Activated naive CD4-positive, alpha-beta T cell treated with anti-CD3 and anti-CD28 coated beads, Interleukin-2, amount 50 U/mL, for 16 hours (primary cell): ENCODE measurements around the gene ERGIC2.

ENCODE experiments used
- DNase-seq: peaks from one replicate; pipeline ENCODE4 v3.0.0-alpha.2; 2020

The ERGIC2 gene

DNA sequence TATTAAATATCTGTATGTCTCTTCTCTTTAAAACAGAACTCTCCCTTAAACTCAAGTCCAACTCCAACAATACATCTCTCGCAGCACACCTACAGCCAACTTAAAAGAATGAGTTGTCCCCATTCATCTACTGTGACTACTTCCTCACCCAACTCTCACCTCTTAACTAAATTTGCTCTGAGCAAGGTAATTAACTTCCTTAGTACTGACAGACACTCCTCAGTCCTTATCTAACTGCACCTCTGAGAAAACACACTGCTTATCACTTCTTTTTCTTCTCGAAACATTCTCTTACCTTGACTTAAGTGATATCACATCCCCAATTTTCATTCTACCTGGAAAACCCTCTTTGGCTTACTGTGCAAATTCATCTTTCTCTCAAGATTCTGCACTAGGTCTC is 7.0 kb downstream of the ERGIC2 start:
- no peak for DNase-seq

DNA sequence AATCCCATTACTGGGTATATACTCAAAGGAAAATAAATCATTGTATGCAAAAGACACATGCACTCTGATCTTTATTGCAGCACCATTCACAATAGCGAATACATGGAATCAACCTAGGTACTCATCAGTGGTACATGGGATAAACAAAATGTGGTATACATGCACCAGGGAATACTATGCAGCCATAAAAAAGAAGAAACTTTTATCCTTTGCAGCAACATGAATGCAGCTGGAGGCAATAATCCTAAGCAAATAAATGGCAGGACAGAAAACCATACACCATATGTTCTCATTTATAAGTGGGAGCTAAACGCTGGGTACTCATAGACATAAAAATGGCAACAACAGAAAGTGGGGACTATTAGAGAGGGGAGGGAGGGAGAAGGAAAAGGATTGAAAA is 15.9 kb downstream of the ERGIC2 start:
- no peak for DNase-seq

DNA sequence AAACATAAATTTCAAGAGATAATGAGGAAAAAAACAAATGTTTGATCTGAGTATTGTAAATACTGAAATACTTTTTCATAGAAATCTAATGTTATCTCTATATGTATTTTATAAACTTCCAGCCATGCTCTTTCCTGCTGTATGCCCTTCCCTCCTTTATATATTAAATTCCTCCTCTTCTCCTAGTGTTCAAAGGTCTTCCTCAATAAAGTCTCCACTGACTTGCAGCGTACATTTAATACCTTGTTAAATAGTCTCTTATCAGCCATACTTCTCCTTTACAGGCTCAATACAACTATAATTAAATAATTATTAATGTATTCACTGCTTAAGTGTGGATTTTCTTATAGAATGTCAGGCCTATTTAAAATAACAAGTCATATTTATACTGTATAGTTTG is 26.0 kb downstream of the ERGIC2 start:
- DNase-seq, result no peak

DNA sequence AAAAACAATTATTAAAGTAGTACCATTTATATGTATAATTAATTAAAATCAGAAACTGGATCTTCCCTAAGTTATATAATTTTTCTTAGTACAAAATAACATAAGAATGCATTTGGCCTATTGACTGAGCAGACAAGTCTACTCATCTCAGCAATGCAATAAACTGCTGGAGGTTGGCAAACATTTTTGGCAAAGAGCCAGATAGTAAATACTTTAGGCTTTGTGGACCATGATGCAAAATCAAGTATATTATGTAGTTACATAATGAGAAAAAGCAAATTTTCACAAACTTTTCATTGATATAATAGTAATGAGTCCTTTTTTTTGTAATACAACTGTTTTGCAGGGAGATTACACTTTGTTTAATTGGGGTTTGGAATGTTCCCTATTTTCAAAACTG is 30.9 kb downstream of the ERGIC2 start:
- no peak for DNase-seq

DNA sequence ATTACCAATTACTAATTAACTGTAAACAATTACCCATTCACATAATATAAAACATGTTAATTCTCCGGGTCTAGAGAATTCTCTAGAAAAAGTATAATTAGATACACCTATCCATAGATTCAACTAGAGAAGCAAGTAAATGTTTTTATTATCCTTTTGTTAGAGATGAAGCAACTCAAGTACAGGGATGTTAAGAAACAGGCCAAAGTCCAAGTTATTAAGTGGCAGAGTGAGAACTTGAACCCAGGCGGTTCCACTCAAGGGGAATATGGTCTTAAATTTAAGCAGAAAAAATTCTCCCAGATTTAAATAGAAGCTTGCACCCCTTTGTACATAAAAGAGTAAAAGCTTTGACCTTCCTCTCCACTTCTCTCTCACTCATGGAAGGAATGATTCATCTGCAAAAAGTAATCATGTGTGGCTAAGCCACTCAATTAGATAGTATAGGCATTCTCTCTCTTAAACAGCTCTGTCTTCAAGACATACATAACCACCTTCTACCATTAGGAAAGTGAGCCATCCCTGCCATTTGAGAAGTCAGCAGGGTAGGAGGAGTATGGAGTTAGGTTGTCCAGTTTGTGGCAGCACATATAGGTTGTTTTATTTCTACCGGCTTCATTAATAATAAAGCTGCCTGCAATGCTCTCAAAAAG is 34.1 kb downstream of the ERGIC2 start:
- no peak for DNase-seq

DNA sequence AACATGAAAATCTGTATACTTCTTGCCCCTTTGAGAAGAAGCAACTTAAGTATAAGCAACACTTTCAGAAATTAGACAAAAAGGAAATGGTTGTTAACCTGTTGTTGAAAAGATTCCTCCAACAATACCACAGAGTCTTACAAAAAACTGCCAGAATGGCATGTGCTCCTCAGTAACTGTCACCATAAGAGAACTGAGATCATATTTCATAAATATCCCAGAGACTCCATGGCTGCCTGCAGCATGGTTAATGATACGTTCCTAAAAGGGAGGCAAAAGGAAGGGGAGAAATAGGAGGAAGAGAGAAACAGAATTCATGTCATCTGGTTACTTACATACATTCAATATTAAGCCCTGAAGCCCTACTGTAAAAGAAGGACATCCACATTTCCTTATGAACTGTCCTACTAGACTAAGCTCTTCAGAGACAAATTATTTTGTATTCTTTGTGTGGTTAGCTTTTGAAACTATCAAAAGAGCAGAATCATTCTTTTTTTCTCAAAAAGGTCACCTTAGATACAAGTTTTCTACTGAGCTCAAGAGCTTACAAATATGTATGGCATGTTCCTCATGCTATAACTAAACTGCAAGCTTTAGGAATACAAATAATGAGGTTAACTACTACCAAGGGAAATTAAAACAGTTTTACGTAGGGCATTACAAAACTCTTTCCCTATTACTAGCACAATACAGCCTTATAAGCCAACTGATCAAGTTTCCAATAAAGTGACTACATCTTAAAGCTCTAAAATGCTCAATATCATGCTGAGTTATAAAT is 37.8 kb downstream of the ERGIC2 start:
- no peak for DNase-seq

DNA sequence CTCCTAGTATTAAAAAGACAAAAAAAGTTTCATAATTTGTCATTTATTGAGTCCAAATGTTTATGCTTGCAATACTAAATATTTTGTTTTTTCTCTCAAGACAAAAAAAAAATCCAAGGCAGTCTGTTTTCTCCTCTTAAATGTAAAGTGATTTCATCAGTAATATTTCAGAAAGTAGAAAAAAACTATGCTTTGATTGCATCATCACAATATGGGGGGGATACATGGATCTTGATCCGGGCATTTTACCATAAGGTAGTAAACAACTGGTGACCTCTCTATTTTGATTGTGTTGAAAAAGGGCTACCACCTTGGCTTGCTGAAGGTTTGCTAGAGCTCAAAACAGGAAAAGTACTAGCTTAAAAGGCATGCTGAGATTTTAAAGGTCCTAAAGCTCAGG is 43.6 kb downstream of the ERGIC2 start:
- no peak for DNase-seq

DNA sequence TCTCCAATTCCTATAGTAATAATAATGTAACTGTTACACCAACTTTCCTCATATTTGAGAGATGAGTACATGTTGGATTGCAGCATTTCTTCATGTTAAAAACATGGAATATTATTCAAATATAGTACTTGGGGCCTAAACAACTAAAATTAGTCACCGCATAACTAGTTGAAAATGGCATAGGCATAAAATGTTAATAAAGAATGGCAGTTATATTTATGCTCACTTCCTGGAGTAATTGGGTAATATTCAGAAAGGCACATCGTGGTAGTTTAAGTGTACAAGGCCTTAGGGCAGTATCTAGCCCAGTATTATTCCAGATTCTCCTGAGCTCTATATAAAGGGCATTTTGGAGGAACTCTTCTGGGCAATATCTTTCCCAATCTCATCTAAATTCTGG is 46.0 kb downstream of the ERGIC2 start:
- DNase-seq, result no peak

DNA sequence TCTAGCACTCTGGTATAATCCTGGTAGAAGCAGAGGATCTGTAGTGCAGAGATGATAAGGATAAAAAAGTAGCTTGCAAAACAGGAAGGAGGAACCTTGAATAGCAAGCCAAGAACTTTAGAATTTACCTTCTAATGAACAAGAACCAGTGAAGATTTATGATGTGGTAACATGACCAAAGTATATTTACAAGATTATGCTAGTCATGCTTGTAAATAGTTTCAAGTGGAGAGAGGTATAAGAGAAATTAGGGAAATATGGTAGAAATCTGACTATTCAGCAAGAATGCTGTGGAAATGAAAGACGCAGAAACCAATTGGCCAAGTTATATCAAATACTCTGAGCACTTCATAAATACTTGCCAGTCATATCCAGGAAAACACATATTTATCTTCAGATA is 47.8 kb downstream of the ERGIC2 start:
- DNase-seq, result no peak

DNA sequence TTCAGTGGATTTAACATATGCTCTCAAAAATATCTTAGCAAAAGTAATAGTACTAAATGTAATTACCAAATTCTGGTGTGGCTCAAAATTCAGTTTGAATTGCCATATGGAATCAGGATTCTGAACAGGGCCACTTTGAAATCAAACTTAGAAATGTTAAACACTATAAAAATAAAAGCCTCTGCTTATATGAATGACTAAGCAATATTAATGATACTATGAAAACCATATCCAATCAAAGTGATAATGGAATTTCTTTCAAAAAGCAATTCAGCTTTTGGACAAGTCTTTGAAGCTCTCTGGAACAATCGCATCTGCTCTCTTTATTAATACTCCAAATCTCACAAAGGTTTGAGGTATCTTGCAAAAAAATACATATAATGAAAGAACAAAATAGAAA is 51.6 kb downstream of the ERGIC2 start:
- no peak for DNase-seq

DNA sequence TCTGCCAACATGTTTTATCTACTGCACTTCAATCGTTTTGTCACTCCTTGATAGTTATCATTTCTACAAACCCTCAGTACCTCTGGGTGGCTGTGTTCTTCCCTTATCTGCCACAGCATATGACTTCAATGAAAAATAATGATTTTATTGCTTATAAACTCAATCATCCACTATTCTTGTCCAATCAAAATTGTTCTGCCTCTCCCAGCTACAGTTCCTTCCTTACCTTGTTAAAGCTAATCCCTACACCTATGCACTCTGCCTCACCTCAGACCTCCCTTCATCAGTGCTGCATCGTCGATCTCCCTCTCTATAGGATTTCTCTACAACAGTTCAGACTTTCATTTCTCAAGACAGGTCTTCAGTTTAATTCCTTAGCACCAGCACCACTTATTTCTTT is 58.8 kb downstream of the ERGIC2 start:
- no peak for DNase-seq

DNA sequence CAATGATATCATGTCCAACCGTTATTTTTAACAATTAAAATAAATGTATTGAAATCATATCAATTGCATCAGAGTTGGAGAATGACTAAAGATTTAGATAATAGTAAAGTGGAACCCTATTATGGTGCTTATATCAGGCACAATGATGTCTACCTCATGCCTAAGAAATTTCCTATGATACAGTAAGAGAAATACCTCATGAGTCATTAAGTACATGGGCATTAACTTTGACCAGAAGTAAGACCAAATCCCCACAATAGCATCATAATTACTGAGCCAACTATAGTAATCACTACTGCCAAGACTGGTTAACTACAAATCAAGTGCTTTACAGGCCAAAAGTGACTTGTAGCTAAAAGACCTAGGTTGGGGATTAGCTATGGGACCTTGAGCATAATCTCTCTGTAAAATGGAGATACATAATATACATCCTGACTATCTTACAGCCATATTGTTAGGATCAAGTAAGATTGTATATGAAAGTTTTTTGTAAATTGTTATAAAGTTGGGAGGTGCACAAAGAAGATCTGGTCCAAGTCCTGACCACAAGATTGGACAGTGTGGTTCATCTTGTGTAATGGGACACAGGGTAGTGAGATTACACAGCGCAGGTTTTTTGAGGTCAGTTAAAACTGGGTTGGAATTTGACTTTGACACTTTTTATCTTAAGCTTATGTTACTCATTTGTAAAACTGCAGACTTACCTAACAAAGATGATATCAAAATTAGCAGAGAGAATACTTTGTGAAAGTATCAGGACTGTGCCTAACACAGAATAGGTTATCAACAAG is 60.5 kb downstream of the ERGIC2 start:
- DNase-seq, result no peak

DNA sequence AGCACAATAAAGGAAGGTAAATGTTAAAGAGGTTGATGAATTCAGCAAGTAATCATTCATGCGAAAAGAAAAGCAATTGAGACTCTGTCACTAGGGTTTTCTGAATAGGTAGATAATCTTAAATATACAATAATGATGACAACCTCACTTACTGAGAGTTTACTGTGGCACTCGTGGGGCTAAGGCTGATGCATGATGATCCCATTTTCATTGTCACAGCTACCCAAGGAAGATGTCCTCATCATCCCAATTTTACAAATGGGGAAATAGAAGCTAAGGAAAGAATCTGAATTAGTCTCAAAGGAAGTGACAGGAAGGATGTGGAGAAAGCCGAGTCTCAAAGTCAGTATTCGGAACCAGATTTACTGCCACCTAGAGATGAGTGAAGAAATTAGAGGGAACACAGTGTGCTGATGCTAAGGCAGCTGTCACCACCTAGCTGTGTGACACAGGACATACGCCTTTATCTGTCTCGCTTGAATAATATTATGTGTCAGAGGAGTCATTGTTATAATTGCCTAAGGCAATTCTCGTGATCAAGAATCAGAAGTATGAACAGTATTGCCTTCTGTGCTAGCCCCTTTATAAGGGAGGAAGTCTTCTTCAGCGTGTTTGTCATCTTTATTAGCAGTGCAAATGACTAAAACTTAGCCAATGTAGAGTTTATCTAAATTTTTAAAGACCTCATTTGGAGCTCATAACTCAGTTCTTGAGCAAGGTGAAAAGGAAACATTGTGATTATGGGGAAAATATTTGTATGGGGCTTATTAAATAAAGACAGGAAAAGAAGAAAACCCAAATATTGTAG is 63.2 kb downstream of the ERGIC2 start:
- DNase-seq, result peak; percentile 25

DNA sequence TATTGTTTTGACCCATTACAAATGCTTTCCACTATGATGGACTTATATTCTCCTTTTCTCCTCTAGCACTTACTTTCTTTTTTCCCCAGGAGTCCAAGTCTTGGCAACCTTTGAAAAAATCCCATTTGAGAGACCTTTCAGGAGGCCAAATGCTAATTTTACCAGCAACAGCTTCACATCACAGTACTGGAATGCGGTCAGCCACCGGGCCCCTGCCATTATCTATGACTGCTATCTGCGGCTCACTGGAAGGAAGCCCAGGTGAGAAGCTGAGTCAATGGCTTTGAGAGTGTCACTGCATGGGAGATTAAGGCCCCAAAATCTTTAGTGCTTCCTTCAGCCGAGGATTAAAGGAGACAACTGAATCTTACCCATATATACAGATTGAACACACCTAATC is 64.2 kb downstream of the ERGIC2 start:
- DNase-seq, result no peak

DNA sequence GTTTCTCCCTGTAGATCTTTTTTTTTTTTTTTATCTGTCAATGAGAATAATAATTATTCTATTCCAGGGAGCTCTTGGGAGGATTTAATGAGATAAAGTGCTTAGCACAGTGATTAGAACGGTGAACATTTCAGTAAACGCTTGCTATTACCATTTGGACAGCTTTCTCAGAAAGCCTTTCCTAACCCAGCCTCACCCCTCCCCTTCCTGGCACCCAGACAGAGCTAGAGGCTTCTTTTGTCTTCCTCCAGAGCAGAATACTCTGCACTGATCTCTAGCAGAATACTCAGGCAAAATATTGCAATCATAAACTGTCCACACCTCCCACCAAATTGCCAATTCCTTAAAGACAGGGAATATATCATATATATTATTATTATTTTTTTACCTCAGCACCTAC is 66.6 kb downstream of the ERGIC2 start:
- DNase-seq, result no peak

DNA sequence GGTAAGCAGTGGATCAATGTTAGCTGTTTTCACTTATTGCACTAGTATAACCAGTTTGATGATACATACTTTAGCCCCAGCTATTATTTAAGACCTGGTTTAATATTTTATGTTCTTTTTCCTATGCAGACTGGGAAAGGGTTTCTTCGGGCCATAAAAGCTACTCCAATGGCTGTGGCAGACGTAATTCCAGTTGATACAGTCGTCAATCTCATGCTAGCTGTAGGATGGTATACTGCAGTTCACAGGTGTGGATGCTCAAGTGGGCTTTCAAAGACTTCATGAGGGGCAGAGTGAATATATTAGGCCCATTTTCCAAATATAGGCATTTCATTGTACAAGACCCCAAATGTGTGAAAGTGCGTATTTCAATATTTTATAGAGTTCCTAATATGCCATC is 70.1 kb downstream of the ERGIC2 start:
- no peak for DNase-seq

DNA sequence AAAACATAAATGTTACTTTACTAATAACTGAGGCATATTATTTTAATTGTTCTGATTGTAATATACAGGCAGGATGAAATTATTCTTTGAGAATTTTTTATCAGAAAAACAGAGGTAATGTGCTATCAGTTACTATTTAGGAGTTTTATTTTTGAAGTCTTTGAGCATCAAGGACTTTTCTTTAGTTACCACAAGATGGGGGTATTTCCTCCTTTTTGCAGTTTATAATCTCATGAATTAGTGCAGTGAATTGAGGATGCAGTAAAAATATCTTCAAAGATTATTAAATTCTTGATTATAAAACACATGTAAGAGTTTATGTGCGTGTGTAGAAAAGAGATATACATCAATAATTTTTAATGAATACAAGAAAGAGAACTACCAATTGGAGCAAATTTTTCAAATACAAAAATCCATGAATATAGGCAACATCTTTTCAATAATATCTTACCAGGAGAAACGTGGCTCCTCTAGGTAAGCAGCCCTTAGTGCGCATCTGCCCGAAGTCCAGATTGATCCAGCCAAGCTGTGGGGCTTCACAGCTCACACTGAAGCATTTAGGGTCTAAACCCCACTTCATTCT is 71.6 kb downstream of the ERGIC2 start:
- no peak for DNase-seq

DNA sequence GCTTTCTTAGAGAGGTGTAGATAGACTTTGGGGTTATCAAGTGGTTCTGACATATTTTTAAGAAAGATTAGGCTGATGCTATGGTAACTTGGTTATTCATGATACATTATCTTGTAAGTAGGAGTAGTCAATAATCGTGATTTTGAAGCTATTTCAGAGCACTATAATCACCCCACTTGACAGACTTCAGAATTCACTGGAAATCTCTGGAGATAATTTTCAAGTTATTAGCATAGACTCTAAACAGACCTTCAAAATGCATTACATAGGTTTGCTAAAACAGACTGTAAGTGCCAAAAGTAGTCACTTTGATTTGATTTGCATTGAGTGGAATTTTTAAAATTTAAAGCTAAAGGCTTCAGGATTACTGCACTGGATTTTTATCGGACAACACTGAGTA is 74.3 kb downstream of the ERGIC2 start:
- no peak for DNase-seq

DNA sequence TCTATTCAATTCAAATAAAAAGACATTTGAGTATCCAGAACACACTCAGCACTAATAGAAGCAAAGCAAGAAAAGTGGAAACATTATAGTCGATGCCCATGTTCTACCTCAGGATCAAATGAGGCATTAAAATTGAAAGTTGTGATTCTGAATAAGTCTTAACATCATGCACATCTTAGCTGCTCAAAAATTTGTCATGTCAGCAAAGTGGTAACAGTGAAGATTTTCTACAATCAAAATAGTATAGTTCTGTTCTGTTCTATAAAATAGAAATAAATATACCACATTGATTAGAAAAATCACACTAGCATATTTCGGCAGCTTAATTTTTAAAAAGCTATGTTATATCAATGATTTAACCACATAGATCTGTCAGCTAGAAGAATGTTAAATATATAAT is 74.7 kb downstream of the ERGIC2 start:
- no peak for DNase-seq

DNA sequence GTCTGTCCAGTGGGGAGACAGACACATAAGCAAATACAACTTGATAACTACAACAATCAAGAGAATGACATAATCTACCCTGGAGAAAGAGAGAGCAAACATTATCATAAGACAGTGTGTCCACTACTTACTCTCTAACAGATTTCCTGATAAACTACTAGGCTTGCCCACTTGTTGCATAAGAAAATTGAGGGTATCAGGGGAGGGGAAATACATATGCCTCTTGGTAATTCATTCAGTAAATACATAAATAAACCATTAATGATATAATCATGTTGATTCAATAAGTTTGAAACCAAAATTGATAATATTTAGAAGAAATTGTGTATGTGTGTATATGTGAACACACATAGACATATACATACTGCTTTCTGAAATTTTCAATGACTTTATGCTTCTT is 76.6 kb downstream of the ERGIC2 start:
- no peak for DNase-seq

DNA sequence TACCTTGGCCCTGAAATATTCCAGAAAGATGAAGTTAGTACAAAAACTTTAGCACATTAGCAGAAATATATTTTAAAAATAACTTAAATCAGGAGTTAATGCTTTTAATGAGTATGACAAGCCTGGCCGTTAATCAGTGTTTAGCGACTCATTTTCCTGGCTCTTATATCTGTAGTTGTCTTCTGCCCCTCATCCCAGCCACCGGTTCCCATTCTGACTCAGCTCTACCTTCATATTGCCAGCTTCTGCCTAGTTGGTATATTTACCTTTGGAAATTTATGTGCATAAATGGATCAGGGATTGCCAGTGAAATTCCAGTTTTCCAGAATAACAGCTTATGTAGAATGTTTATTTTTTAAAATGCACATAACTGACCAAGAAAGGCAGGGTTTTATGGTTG is 79.9 kb downstream of the ERGIC2 start:
- DNase-seq, result no peak

DNA sequence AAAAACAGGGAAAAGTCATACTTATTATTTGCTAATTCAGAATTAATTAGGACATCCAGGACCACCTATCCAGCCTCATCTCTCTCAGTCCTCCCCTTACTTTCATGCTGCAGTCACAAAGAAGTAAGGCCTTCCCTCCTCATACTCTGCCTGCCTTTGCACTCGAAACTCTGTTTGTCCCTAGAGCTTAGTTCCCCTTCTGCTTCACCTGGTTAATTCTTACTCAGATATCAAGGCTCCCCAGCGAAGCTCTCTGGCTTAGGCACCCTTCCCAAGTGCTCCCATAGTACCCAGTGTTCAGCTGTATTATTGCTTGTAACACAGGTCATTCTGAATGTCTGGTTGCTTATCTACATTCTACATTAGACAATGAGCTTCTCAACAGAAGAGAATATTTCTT is 81.3 kb downstream of the ERGIC2 start:
- no peak for DNase-seq

DNA sequence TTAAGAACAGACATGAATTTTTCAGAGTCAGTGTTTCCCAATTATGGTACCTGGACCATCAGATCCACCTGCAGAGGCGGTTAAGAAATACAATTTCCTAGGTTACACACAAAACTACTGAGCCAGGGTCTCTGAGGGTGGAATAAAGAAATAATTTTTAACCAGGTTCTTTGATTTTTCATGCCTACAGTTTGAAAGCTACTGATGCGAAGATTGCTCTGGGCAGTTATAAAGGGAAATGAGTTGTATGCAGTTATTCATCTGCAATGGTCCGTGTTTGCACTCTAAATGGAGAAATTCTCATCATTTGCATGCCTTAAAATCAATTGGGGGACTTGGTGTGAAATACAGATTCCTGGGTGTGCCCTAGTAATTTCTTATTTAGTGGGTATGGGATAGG is 89.7 kb downstream of the ERGIC2 start:
- no peak for DNase-seq
